ENCODE measurements around the gene ACOT7.
"Not testable (repeated sequence)": the region's sequence is repeated elsewhere in the genome, so short reads cannot be mapped to it uniquely, and the experiment has no call there.

DNA sequence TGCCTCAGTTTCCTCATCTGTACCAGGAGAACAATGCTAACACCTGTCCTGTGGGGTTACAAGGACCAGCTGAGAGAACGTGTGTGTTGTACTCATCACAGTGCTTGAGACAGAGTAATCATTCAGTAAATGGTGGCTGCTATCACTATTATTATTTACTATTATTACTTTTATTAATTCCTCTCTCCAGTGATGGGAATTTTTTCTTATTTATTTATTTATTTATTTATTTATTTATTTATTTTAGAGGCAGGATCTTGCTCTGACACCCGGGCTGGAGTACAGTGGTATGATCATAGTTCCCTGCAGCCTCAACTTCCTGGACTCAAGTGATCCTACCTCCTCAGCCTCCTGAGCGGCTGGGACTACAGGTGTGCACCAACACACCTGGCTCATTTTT lies 42.7 kb upstream of the ACOT7 start:
- not testable (repeated sequence) for TF ChIP-seq CTCF (IDR thresholded peaks at IDR 0.05; ENCODE audit: insufficient read depth, low read length, poor library complexity, severe bottlenecking); EZH2phosphoT487 (conservative IDR thresholded peaks at IDR 0.05; ENCODE audit: low read length)

Measured in SU-DHL-6 (cell line).